GM18498 (cell line): ENCODE results near the gene SYK.

Experiments used
- ATAC-seq: cut with Tn5 transposase; IDR thresholded peaks from one replicate; pipeline ENCODE4 v1.9.1; 2021; ENCODE audit warnings: mild to moderate bottlenecking, moderate library complexity; ENCODE audit not compliant: unreplicated experiment

SYK gene

DNA sequence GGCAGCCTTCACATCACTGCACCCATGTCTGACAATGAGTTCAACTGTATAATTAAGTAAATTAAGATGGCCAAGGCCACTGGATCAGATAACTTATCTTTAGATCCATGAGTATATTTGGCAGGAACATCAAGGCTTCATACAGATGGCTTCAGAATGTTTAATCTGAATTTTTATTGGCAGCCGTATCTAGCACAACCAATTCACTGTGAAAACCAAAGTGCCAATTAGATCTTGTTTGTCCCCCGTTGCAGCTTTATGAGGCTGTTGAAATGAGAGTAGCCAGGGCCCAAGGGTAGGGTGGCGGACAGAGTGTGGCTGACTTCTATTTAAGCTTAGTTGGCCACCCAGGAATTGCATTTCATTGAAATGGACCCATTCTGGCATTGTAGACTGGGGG is 137.7 kb downstream of the SYK start:
- no peak for ATAC-seq

DNA sequence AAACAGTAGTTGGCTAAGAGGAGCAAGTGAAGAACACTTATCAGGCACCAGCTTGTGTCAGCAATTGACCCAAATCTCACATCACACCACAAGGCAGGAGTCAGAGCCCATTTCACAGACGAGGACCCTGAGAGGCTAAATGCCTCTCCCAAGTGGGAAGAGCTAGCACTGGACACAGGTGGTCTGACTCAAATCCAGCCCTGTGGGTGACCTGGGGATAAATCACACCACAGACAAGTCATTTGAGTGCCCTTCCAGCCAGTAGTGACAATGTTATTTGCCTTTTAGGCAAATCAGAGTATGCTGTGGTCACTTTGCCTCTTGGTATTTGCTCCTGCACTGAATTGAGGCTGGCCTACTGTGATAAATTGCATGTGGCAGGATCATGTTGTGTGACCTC is 138.7 kb downstream of the SYK start:
- ATAC-seq, result no peak

DNA sequence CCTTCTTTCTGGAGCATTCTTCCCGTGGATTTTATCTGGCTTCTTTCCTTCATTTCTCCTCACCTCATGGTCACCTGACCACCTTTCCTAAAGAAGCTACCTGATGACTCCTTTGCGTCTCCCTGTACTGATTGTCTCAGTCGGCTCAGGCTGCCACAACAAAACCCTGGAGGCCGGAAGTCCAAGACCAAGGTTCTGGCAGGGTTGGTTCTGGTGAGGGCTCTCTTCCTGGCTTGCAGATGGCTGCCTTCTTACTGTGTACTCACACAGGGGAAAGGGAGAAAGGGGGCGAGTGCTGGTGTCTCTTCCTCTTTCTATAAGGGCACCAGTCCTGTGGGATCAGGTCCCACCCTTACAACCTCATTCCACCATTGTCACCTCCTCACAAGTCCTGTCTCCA is 140.0 kb downstream of the SYK start:
- ATAC-seq, result no peak

DNA sequence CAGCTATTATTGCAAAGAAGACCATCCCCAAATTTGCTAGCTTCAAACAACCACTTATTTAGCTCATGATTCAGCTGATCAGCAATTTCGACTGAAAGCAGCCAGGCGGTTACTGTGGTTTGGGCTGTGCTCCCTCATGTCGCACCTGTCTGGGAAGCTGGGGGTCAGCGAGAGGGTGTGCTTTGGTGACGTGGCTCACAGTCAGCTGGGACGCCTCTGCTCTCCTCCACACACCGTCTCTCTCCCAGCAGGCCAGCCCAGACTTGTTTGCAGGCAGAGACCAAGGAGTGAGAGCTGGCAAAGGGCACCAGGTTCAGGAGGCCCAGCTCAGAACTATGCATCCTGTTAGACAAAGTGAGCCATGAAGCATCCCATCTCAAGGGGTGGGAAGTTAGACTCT is 140.9 kb downstream of the SYK start:
- peak; percentile 45 for ATAC-seq

- no peak for ATAC-seq
These were observed 141.7 kb downstream of the SYK start for GRCh38 chr9:90943341-90943740.

DNA sequence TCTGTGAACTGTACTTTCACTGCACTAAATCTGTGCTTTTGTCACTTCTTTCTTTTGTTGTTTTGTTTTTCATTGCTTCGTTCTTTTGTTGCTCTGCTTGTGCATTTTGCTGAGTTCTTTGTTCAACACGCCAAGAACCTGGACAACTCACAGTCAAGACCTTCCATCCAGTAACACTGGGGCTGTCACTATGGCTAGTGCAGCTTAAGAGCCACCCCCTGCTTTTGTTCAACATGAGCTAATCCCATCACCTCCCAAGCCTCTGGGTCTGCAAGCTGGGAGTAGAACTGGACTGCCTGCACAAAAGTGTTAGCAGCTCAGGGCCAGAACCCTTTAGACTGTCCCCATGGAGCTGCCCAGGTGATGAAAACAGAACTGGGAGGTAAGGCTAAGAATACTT is 143.7 kb downstream of the SYK start:
- ATAC-seq, result no peak

DNA sequence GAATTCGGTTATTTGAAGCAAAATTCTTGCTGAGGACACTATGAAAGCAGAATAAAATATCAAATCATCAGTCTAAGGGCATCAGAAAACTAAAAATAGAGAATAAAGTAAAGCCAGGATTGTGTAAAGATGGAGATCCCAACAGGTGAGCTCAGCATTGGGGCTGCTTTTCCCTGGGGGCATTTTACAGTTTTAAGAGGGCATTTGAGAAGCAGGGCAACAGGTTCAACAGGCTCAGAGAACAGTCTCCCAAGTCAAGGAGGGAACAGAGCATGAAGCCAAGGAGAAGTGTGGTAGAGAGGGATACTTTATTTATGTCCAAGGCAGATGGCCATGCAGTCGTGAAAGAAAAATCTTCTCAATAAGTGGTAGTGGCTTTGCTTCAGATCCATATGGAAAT is 145.4 kb downstream of the SYK start:
- ATAC-seq, result no peak
